HAP-1 (cell line): Measurements from ENCODE around the gene TLNRD1.

Source experiments
- DNase-seq, 2 experiments: peaks; one replicate each; pipeline ENCODE4 v3.0.0-alpha.2; 2016 to 2020; ENCODE audit warnings: low spot score in 2 of 2
- H3K27me3 ChIP-seq: fragments of 250-450 bp; sonication (Bioruptor Pico); 2 replicates; pipeline ENCODE4 v1.5.1; 2020; ENCODE audit warnings: low read depth, mild to moderate bottlenecking, moderate library complexity
- H3K36me3 ChIP-seq: fragments of 250-450 bp; sonication (Bioruptor Pico); replicated peaks from 2 replicates; pipeline ENCODE4 v1.5.1; 2020; ENCODE audit warnings: mild to moderate bottlenecking
- H3K4me1 ChIP-seq: fragments of 250-450 bp; sonication (Bioruptor Pico); 2 replicates; pipeline ENCODE4 v1.5.1; 2020; ENCODE audit warnings: mild to moderate bottlenecking
- H3K4me3 ChIP-seq: fragments of 250-450 bp; sonication (Bioruptor Pico); 2 replicates; pipeline ENCODE4 v1.5.1; 2020; ENCODE audit warnings: mild to moderate bottlenecking, moderate library complexity
- H3K9me3 ChIP-seq: fragments of 250-450 bp; sonication (Bioruptor Pico); 2 replicates; pipeline ENCODE4 v1.5.1; 2020; ENCODE audit warnings: mild to moderate bottlenecking, moderate library complexity
- in situ Hi-C: fragments of 300-500 bp; cut with MboI; formaldehyde crosslinking; loops from 3 replicates; pipeline ENCODE4 v1.14.3; 2020; ENCODE audit warnings: low sequenced_read_pairs, inconsistent platforms, mixed read lengths

The TLNRD1 gene

GRCh38 chr15:80999623-81000036 is 1.1 kb upstream of the TLNRD1 start:
- Histone ChIP-seq H3K9me3 (no peaks in the 10 kb centered on the region), H3K4me3 (peak overlapping the region; percentile 86), H3K27me3 (no peaks in the 10 kb centered on the region), H3K4me1 (peaks cover 14% of the 10 kb centered on the region), H3K36me3 (peaks cover 9% of the 10 kb centered on the region; the same call in 1 of the 2 replicates)
- no peak for DNase-seq
- in situ Hi-C loops = no loop called here

GRCh38 chr15:81000144-81000623 is 539 bp upstream of the TLNRD1 start:
- DNase-seq = peak in 1 of 2 experiments; percentile 40
- H3K9me3 ChIP-seq = no peaks in the 10 kb centered on the region
- peak overlapping the region; percentile 86 for H3K4me3 ChIP-seq
- peaks cover 16% of the 10 kb centered on the region for H3K4me1 ChIP-seq
- no peaks in the 10 kb centered on the region for H3K27me3 ChIP-seq
- peaks cover 9% of the 10 kb centered on the region; the same call in 1 of the 2 replicates for H3K36me3 ChIP-seq
- in situ Hi-C loops = no loop called here

- peaks cover 9% of the 10 kb centered on the region; the same call in 1 of the 2 replicates for H3K36me3 ChIP-seq
- no peaks in the 10 kb centered on the region for H3K9me3 ChIP-seq
- H3K4me3 ChIP-seq = peak overlapping the region; percentile 86
- no peaks in the 10 kb centered on the region for H3K27me3 ChIP-seq
- H3K4me1 ChIP-seq = peaks cover 16% of the 10 kb centered on the region
- in situ Hi-C loops = no loop called here
- DNase-seq = peak; percentile 60 to 78
Observed at GRCh38 chr15:81001152-81002008, 657 bp downstream of the TLNRD1 start.

DNA sequence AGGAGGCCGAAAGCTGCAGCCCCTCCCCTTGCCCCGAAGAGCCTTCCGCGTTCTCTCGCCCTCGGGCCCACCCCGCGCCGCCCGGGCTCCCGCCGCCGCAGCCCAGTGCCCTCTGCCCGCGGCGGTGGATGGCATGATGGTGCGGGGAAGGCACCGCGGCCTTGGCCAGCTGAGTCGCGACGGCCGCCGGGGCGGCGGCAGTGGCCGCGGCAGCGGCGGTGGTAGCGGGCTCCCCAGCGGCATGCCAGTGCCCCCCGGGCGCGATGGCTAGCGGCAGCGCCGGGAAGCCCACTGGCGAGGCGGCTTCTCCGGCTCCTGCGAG is 1.2 kb downstream of the TLNRD1 start:
- H3K9me3 ChIP-seq = no peaks in the 10 kb centered on the region
- H3K36me3 ChIP-seq = peaks cover 9% of the 10 kb centered on the region; the same call in 1 of the 2 replicates

DNA sequence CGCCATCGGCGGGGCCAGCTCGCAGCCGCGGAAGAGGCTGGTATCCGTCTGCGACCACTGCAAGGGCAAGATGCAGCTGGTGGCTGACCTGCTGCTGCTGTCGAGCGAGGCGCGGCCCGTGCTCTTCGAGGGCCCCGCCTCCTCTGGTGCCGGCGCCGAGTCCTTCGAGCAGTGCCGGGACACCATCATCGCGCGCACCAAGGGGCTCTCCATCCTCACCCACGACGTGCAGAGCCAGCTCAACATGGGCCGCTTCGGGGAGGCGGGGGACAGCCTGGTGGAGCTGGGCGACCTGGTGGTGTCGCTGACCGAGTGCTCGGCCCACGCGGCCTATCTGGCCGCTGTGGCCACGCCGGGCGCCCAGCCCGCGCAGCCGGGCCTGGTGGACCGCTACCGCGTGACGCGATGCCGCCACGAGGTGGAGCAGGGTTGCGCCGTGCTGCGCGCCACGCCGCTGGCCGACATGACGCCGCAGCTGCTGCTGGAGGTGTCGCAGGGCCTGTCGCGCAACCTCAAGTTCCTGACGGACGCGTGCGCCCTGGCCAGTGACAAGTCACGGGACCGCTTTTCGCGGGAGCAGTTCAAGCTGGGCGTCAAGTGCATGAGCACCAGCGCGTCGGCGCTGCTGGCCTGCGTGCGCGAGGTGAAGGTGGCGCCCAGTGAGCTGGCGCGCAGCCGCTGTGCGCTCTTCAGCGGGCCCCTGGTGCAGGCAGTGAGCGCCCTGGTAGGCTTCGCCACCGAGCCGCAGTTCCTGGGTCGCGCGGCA is 1.8 kb downstream of the TLNRD1 start:
- in situ Hi-C loops = no loop called here
- Histone ChIP-seq H3K36me3 (peaks cover 9% of the 10 kb centered on the region; the same call in 1 of the 2 replicates), H3K4me1 (peaks cover 16% of the 10 kb centered on the region), H3K27me3 (no peaks in the 10 kb centered on the region), H3K4me3 (peak overlapping the region; percentile 86), H3K9me3 (no peaks in the 10 kb centered on the region)
- no peak for DNase-seq

More for the DNA sequence above, 1.2 kb downstream of the TLNRD1 start:
- Histone ChIP-seq H3K4me3 (peak overlapping the region; percentile 86), H3K4me1 (peaks cover 16% of the 10 kb centered on the region), H3K27me3 (no peaks in the 10 kb centered on the region)
- in situ Hi-C loops = no loop called here
- no peak for DNase-seq

DNA sequence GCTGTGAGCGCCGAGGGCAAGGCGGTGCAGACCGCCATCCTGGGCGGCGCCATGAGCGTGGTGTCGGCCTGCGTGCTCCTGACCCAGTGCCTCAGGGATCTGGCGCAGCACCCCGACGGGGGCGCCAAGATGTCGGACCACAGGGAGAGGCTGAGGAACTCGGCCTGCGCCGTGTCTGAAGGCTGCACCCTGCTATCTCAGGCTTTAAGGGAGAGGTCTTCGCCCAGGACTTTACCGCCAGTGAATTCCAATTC is 2.3 kb downstream of the TLNRD1 start:
- H3K4me3 ChIP-seq = no peak overlapping the region
- peaks cover 16% of the 10 kb centered on the region for H3K4me1 ChIP-seq
- peaks cover 9% of the 10 kb centered on the region; the same call in 1 of the 2 replicates for H3K36me3 ChIP-seq
- H3K9me3 ChIP-seq = no peaks in the 10 kb centered on the region
- in situ Hi-C loops = no loop called here
- DNase-seq = no peak
- no peaks in the 10 kb centered on the region for H3K27me3 ChIP-seq

- in situ Hi-C loops = no loop called here
- Histone ChIP-seq H3K9me3 (no peaks in the 10 kb centered on the region), H3K4me1 (peaks cover 16% of the 10 kb centered on the region), H3K27me3 (no peaks in the 10 kb centered on the region), H3K36me3 (peaks cover 6% of the 10 kb centered on the region; the same call in 1 of the 2 replicates), H3K4me3 (no peak overlapping the region)
- no peak for DNase-seq
Observed at GRCh38 chr15:81006124-81006523, 5.4 kb downstream of the TLNRD1 start.

- no peaks in the 10 kb centered on the region for H3K9me3 ChIP-seq
- DNase-seq = no peak
- in situ Hi-C loops = no loop called here
- no peaks in the 10 kb centered on the region for H3K27me3 ChIP-seq
- peaks cover 12% of the 10 kb centered on the region for H3K4me1 ChIP-seq
- no peak overlapping the region for H3K4me3 ChIP-seq
- H3K36me3 ChIP-seq = peaks cover 5% of the 10 kb centered on the region; the same call in 1 of the 2 replicates
Observed at GRCh38 chr15:81007428-81008064, 6.8 kb downstream of the TLNRD1 start.

- Histone ChIP-seq H3K9me3 (no peaks in the 10 kb centered on the region), H3K27me3 (no peaks in the 10 kb centered on the region), H3K36me3 (no peaks in the 10 kb centered on the region; the same call in 1 of the 2 replicates), H3K4me3 (no peak overlapping the region), H3K4me1 (peaks cover 12% of the 10 kb centered on the region)
- no peak for DNase-seq
- in situ Hi-C loops = no loop called here
Observed at GRCh38 chr15:81008312-81008711, 7.6 kb downstream of the TLNRD1 start.

DNA sequence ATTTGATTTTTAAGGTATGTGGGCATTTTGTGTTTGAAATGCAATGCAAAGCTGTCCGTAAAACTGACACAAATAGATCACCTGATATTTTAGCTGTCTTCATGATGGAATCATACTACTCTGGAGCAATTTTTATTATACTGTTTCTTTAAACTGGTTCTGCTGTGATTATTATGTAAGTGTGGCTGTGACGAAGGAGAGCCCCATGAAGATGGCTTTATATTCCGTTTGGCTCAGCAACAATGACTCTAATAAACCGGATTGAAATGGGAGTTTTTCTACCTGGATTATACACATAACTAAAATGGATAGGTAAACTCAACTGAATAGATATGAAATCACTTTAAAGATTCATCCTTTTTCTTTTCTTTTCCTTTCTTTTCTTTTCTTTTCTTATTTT is 9.4 kb downstream of the TLNRD1 start:
- Histone ChIP-seq H3K36me3 (no peaks in the 10 kb centered on the region), H3K9me3 (no peaks in the 10 kb centered on the region), H3K27me3 (no peaks in the 10 kb centered on the region), H3K4me3 (no peak overlapping the region), H3K4me1 (no peaks in the 10 kb centered on the region)
- no peak for DNase-seq
- in situ Hi-C loops = no loop called here

- no peak for DNase-seq
- no peaks in the 10 kb centered on the region; the same call in 1 of the 2 replicates for H3K4me1 ChIP-seq
- H3K4me3 ChIP-seq = no peak overlapping the region
- H3K36me3 ChIP-seq = no peaks in the 10 kb centered on the region
- H3K27me3 ChIP-seq = no peaks in the 10 kb centered on the region
- in situ Hi-C loops = no loop called here
- H3K9me3 ChIP-seq = no peaks in the 10 kb centered on the region
Observed at GRCh38 chr15:81011593-81011992, 10.9 kb downstream of the TLNRD1 start.

DNA sequence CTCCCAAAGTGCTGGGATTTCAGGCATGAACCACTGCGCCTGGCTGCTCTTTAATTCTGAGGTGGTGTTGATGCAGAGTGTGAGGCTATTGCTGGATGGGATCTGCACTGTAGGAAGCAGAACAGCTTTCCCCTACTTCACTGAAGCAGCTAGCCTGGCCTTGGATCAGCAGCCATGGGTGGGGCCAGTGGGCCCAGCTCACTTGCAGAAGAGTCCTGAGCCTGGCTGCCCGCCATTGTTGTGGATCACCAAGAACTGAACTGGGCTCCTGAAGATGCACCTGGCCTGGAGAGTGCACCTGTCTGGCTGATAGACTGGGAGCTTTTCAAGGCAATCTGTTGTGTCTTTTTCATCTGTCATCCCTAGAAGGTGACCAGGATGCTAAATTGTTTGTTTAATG is 11.9 kb downstream of the TLNRD1 start:
- H3K4me1 ChIP-seq = no peaks in the 10 kb centered on the region; the same call in 1 of the 2 replicates
- no peak overlapping the region for H3K4me3 ChIP-seq
- no peaks in the 10 kb centered on the region for H3K9me3 ChIP-seq
- DNase-seq = no peak
- H3K36me3 ChIP-seq = no peaks in the 10 kb centered on the region
- no peaks in the 10 kb centered on the region for H3K27me3 ChIP-seq
- in situ Hi-C loops = no loop called here

GRCh38 chr15:81013396-81013929 is 12.7 kb downstream of the TLNRD1 start:
- H3K36me3 ChIP-seq = no peaks in the 10 kb centered on the region
- H3K4me1 ChIP-seq = no peaks in the 10 kb centered on the region; the same call in 1 of the 2 replicates
- no peaks in the 10 kb centered on the region for H3K27me3 ChIP-seq
- no peak for DNase-seq
- H3K4me3 ChIP-seq = no peak overlapping the region
- in situ Hi-C loops = no loop called here
- no peaks in the 10 kb centered on the region for H3K9me3 ChIP-seq
